ENCODE results near the gene CIPC.

CIPC gene

DNA sequence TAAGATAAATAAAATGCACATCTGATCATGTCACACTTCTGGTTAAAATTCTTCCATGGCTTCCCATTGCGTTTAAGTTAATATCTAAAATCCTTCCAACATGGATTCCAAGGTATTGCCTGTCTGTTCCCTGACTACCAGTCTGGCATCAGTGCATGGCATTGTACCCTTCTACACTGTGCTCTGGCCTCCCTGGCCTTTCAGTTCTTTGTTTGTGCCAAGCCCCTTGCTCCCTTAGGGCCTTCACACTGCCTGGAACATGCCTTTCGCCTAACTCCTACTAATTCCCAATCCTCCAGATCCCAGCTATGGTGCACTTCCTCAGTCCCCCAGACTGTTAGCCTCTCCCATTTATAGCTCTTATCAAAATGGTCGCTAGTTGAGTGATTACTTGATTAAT is 6.3 kb downstream of the CIPC start:
- no peaks in the 10 kb centered on the region for H3K79me2 ChIP-seq (ENCODE audit: insufficient read depth, low read length)
- H3K9ac ChIP-seq (ENCODE audit: low read length), result no peak overlapping the region
- no peak overlapping the region for H3K4me3 ChIP-seq (ENCODE audit: insufficient read depth, low read length, poor library complexity, severe bottlenecking)
- H3K27me3 ChIP-seq (ENCODE audit: low read length), result no peaks in the 10 kb centered on the region
- no peaks in the 10 kb centered on the region for H3F3A ChIP-seq (ENCODE audit: insufficient read depth)
- H3K9me3 ChIP-seq (ENCODE audit: insufficient read depth, low read length), result no peaks in the 10 kb centered on the region
- H4K20me1 ChIP-seq (ENCODE audit: low read depth, low read length), result no peaks in the 10 kb centered on the region
- H3K36me3 ChIP-seq (ENCODE audit: low read length), result no peaks in the 10 kb centered on the region
- no peaks in the 10 kb centered on the region for H3K9me2 ChIP-seq (replicated peaks; ENCODE audit: insufficient read depth, low read length)
- H3K27ac ChIP-seq (ENCODE audit: low read depth, low read length), result no peak overlapping the region
- no peak overlapping the region for H3K4me2 ChIP-seq (ENCODE audit: low read depth, low read length, poor library complexity, severe bottlenecking)
- no peak for TF ChIP-seq EZH2phosphoT487 (conservative IDR thresholded peaks at IDR 0.05; ENCODE audit: low read length)
- TF ChIP-seq, protein P1, sequence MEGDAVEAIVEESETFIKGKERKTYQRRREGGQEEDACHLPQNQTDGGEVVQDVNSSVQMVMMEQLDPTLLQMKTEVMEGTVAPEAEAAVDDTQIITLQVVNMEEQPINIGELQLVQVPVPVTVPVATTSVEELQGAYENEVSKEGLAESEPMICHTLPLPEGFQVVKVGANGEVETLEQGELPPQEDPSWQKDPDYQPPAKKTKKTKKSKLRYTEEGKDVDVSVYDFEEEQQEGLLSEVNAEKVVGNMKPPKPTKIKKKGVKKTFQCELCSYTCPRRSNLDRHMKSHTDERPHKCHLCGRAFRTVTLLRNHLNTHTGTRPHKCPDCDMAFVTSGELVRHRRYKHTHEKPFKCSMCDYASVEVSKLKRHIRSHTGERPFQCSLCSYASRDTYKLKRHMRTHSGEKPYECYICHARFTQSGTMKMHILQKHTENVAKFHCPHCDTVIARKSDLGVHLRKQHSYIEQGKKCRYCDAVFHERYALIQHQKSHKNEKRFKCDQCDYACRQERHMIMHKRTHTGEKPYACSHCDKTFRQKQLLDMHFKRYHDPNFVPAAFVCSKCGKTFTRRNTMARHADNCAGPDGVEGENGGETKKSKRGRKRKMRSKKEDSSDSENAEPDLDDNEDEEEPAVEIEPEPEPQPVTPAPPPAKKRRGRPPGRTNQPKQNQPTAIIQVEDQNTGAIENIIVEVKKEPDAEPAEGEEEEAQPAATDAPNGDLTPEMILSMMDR (IDR thresholded peaks at IDR 0.05; ENCODE audit: insufficient read depth, low read length, poor library complexity, severe bottlenecking), result no peak
- H2AFZ ChIP-seq (ENCODE audit: low read depth, low read length, severe bottlenecking), result no peak overlapping the region

GRCh38 chr14:77105145-77105939 is 7.3 kb downstream of the CIPC start:
- Histone ChIP-seq H3K27me3 (ENCODE audit: low read length) (no peaks in the 10 kb centered on the region), H3K27ac (ENCODE audit: low read depth, low read length) (no peak overlapping the region), H2AFZ (ENCODE audit: low read depth, low read length, severe bottlenecking) (no peak overlapping the region), H3K36me3 (ENCODE audit: low read length) (no peaks in the 10 kb centered on the region), H3K9ac (ENCODE audit: low read length) (no peak overlapping the region), H3K9me3 (ENCODE audit: insufficient read depth, low read length) (no peaks in the 10 kb centered on the region), H3F3A (ENCODE audit: insufficient read depth) (no peaks in the 10 kb centered on the region), H3K9me2 (replicated peaks; ENCODE audit: insufficient read depth, low read length) (no peaks in the 10 kb centered on the region), H3K4me3 (ENCODE audit: insufficient read depth, low read length, poor library complexity, severe bottlenecking) (no peak overlapping the region), H4K20me1 (ENCODE audit: low read depth, low read length) (no peaks in the 10 kb centered on the region), H3K79me2 (ENCODE audit: insufficient read depth, low read length) (no peaks in the 10 kb centered on the region), H3K4me2 (ENCODE audit: low read depth, low read length, poor library complexity, severe bottlenecking) (no peak overlapping the region)
- TF ChIP-seq, protein P1 (IDR thresholded peaks at IDR 0.05; ENCODE audit: insufficient read depth, low read length, poor library complexity, severe bottlenecking), result no peak
- no peak for TF ChIP-seq EZH2phosphoT487 (conservative IDR thresholded peaks at IDR 0.05; ENCODE audit: low read length)

GRCh38 chr14:77106666-77107065 is 8.6 kb downstream of the CIPC start:
- Histone ChIP-seq H3K27me3 (ENCODE audit: low read length) (no peaks in the 10 kb centered on the region), H3F3A (ENCODE audit: insufficient read depth) (no peaks in the 10 kb centered on the region), H3K9me3 (ENCODE audit: insufficient read depth, low read length) (no peaks in the 10 kb centered on the region), H3K4me3 (ENCODE audit: insufficient read depth, low read length, poor library complexity, severe bottlenecking) (no peak overlapping the region), H3K79me2 (ENCODE audit: insufficient read depth, low read length) (no peaks in the 10 kb centered on the region), H3K4me2 (ENCODE audit: low read depth, low read length, poor library complexity, severe bottlenecking) (no peak overlapping the region), H3K27ac (ENCODE audit: low read depth, low read length) (no peak overlapping the region), H3K9me2 (replicated peaks; ENCODE audit: insufficient read depth, low read length) (no peaks in the 10 kb centered on the region), H3K36me3 (ENCODE audit: low read length) (no peaks in the 10 kb centered on the region), H4K20me1 (ENCODE audit: low read depth, low read length) (no peaks in the 10 kb centered on the region), H3K9ac (ENCODE audit: low read length) (no peak overlapping the region), H2AFZ (ENCODE audit: low read depth, low read length, severe bottlenecking) (no peak overlapping the region)
- TF ChIP-seq, protein P1 (IDR thresholded peaks at IDR 0.05; ENCODE audit: insufficient read depth, low read length, poor library complexity, severe bottlenecking), result no peak
- no peak for TF ChIP-seq EZH2phosphoT487 (conservative IDR thresholded peaks at IDR 0.05; ENCODE audit: low read length)

All from SU-DHL-6 (cell line).